ENCODE measurements around the gene PCYOX1L. TPM values are rescaled to one million over a fixed set of nuclear protein-coding genes. Genes with fewer than 3 reads are reported as not detected.

The PCYOX1L gene
- polyA plus RNA-seq, 3 donors, result 9.8 to 31.8 (median 13.5) TPM

DNA sequence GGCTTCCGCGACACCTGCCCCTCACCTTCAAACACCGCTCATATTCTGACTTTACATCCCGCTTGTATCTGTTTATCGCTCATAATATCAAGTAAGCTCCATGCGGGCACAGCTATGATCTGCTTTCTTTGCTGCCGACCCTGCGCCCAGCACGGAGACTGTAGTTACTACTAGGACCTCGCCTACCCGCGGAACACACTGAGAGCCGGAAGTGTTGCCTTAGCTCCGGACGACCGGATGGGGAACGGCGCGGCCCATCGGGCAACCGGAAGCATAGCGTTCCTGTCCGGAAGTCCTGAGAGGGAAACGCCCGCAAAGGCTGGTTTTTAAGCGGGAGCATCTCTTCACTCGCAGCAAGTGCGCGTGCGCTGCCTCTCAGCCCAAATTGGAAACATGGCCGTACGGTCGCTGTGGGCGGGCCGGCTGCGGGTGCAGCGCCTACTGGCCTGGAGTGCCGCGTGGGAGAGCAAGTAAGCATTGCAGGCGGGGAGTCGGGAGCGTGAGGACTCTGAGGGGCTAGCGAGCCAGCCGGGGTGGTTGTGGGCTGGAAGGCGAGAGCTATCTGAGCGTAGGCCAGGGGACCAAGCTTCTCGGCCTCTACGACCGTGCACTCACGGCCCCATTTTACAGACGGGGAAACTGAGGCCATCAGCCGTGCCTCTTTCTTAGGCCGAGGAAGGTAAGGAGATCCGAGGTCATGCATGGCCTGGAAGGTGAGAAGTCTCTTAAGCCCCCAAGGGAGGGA lies 12.5 kb upstream of the PCYOX1L start, which contains the start of gene GRPEL2:
Gene GRPEL2 (plus strand): TSS at position 353 of the 745 bp plus-strand sequence. CDS start 41 bp downstream, at position 394.
- Histone ChIP-seq H3K4me3 (replicated peaks in 1 of 3; ENCODE audit: low read depth in 2 of 3, low read length in 3 of 3) (peak within 1 kb of the TSS; percentile 61 to 95 (median 80)), H3K36me3 (replicated peaks in 1 of 2; ENCODE audit: control insufficient read depth in 1 of 2, insufficient read depth in 2 of 2, low read length in 2 of 2) (peaks cover 26 to 33% of the 10 kb centered on the region in 2 donors), H3K79me2 (ENCODE audit: insufficient read depth, low read length) (peaks cover 45% of the 10 kb centered on the region), H3K27me3 (ENCODE audit: control insufficient read depth in 2 of 2, insufficient read depth in 2 of 2, low read length in 2 of 2) (no peaks in the 10 kb centered on the region), H2AFZ (ENCODE audit: insufficient read depth, low read depth, low read length, poor library complexity, severe bottlenecking) (peak within 1 kb of the TSS; percentile 92), H3K4me1 (ENCODE audit: control insufficient read depth in 1 of 2, insufficient read depth in 2 of 2, low read length in 2 of 2) (peaks cover 23 to 26% of the 10 kb centered on the region in 2 donors), H3K4me2 (replicated peaks; ENCODE audit: extremely low read depth, low read length, poor library complexity, severe bottlenecking) (peak within 1 kb of the TSS; percentile 98), H3K27ac (ENCODE audit: low read depth in 1 of 2, low read length in 2 of 2) (peak within 1 kb of the TSS; percentile 51 to 76), H3K9ac (ENCODE audit: insufficient read depth, low read length, poor library complexity, severe bottlenecking) (peak within 1 kb of the TSS; percentile 69), H3K9me3 (replicated peaks in 1 of 2; ENCODE audit: control insufficient read depth in 1 of 2, insufficient read depth in 1 of 2, low read length in 2 of 2) (no peaks in the 10 kb centered on the region), H4K20me1 (ENCODE audit: insufficient read depth, low read length) (no peaks in the 10 kb centered on the region)
- TF ChIP-seq, protein P1, sequence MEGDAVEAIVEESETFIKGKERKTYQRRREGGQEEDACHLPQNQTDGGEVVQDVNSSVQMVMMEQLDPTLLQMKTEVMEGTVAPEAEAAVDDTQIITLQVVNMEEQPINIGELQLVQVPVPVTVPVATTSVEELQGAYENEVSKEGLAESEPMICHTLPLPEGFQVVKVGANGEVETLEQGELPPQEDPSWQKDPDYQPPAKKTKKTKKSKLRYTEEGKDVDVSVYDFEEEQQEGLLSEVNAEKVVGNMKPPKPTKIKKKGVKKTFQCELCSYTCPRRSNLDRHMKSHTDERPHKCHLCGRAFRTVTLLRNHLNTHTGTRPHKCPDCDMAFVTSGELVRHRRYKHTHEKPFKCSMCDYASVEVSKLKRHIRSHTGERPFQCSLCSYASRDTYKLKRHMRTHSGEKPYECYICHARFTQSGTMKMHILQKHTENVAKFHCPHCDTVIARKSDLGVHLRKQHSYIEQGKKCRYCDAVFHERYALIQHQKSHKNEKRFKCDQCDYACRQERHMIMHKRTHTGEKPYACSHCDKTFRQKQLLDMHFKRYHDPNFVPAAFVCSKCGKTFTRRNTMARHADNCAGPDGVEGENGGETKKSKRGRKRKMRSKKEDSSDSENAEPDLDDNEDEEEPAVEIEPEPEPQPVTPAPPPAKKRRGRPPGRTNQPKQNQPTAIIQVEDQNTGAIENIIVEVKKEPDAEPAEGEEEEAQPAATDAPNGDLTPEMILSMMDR (IDR thresholded peaks at IDR 0.05), result no peak
- Mint-ChIP-seq H3K4me1 (peaks cover 31% of the 10 kb centered on the region), H3K9me3 (peaks cover 0 to 3% (median 0%) of the 10 kb centered on the region in 7 donors), H3K27me3 (ENCODE audit: low read depth in 3 of 3) (peaks cover 0 to 2% (median 0%) of the 10 kb centered on the region in 3 donors), H3K27ac (peak within 1 kb of the TSS; percentile 87 to 94 (median 89)), H3K36me3 (peaks cover 24 to 27% of the 10 kb centered on the region in 2 donors), H3K4me3 (peak within 1 kb of the TSS; percentile 95 to 96)
- DNase-seq, result peak; percentile 88 to 97 (median 93)
- WGBS (ENCODE audit: insufficient coverage), result 2% methylated on average over 49 of the region's 54 CpGs
- intact Hi-C loops (cut with micrococcal nuclease), result no loop called here

DNA sequence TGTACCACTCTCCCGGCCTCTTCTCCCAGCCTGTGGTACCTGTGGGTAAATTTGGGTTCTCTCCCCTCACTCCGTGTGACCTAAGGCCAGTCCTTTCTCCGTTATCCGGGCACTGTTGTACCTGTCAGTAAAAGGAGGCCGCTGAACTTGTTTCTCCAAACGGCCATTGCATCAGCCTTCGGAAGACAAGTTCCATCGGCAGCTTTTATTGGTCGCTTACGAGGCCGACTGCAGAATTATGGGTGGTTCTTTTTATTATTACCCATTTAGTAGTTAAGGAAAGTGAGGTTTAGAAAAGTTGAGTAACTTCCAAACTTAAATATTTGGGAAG lies 12.0 kb upstream of the PCYOX1L start:
- Histone ChIP-seq H3K4me3 (replicated peaks in 1 of 3; ENCODE audit: low read depth in 2 of 3, low read length in 3 of 3) (peak overlapping the region; percentile 61 to 95 (median 80)), H3K9me3 (replicated peaks in 1 of 2; ENCODE audit: control insufficient read depth in 1 of 2, insufficient read depth in 1 of 2, low read length in 2 of 2) (no peaks in the 10 kb centered on the region), H3K36me3 (replicated peaks in 1 of 2; ENCODE audit: control insufficient read depth in 1 of 2, insufficient read depth in 2 of 2, low read length in 2 of 2) (peaks cover 31 to 38% of the 10 kb centered on the region in 2 donors), H3K9ac (ENCODE audit: insufficient read depth, low read length, poor library complexity, severe bottlenecking) (peak overlapping the region; percentile 69), H3K4me2 (replicated peaks; ENCODE audit: extremely low read depth, low read length, poor library complexity, severe bottlenecking) (peak overlapping the region; percentile 98), H4K20me1 (ENCODE audit: insufficient read depth, low read length) (no peaks in the 10 kb centered on the region), H3K4me1 (ENCODE audit: control insufficient read depth in 1 of 2, insufficient read depth in 2 of 2, low read length in 2 of 2) (peaks cover 23 to 26% of the 10 kb centered on the region in 2 donors), H3K79me2 (ENCODE audit: insufficient read depth, low read length) (peaks cover 45% of the 10 kb centered on the region), H3K27ac (ENCODE audit: low read depth in 1 of 2, low read length in 2 of 2) (peak overlapping the region; percentile 51 to 76), H2AFZ (ENCODE audit: insufficient read depth, low read depth, low read length, poor library complexity, severe bottlenecking) (peak overlapping the region; percentile 92), H3K27me3 (ENCODE audit: control insufficient read depth in 2 of 2, insufficient read depth in 2 of 2, low read length in 2 of 2) (no peaks in the 10 kb centered on the region)
- TF ChIP-seq, protein P1 (IDR thresholded peaks at IDR 0.05), result no peak
- Mint-ChIP-seq H3K27ac (peak overlapping the region in 6 of 7 donors; percentile 46 to 90 (median 88)), H3K36me3 (peaks cover 29 to 32% of the 10 kb centered on the region in 2 donors), H3K27me3 (ENCODE audit: low read depth in 3 of 3) (peaks cover 0 to 2% (median 0%) of the 10 kb centered on the region in 3 donors), H3K9me3 (peaks cover 0 to 3% (median 0%) of the 10 kb centered on the region in 7 donors), H3K4me1 (peaks cover 31% of the 10 kb centered on the region), H3K4me3 (peak overlapping the region; percentile 95 to 96)
- WGBS (ENCODE audit: insufficient coverage), result 0% methylated on average over 4 of the region's 11 CpGs
- DNase-seq, result no peak
- intact Hi-C loops (cut with micrococcal nuclease), result no loop called here

Data from CD14-positive monocyte (primary cell).